ENCODE data around the gene MIPOL1. TPM values are rescaled to one million over a fixed set of nuclear protein-coding genes. Genes with fewer than 3 reads are reported as not detected.
A peak's percentile ranks its signal among the peaks of the same experiment; 100 is the strongest.

MIPOL1 gene
- total RNA-seq, 1 experiment from 2014 or later: 10.6 TPM

- Histone ChIP-seq H3K4me1 (no peaks in the 10 kb centered on the region), H3K27me3 (no peaks in the 10 kb centered on the region), H3K36me3 (no peaks in the 10 kb centered on the region), H3K9me3 (replicated peaks) (no peaks in the 10 kb centered on the region), H3K27ac (no peak overlapping the region), H3K4me3 (no peak overlapping the region)
- no peak for DNase-seq
These were observed 395.0 kb downstream of the MIPOL1 start for GRCh38 chr14:37592482-37593408.

DNA sequence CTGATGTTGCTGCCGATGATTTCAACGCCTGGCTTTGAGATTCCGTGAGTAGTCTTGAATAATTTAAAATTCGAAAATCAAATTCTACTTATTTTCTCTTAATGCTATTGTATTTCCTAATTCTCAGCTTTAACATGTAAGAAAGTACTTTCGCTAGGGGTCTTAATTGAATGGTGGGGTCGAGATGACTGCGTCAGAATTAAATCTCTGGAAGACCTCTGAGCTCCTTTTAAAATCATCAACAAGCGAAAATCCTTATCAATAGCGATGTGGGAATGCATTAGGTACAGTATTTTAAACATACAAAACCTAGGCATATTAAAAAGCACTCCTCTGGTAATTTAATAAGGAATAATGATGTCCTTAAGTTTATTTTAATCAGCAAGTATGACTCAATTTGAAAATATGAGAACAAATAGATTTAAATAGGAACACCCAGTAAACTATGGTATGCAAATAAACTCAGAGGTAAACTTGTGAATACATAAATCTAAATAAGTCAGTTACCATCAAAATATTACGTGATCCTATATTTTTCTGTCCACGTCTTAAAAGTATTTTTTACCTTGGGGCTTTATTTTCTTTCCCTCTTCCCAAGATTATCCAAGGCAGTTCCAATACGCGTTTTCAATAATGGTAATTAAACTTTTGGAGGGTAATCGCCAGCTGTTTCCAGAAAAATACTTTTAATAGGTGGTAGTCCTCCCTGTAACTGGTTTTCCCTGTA lies 395.9 kb downstream of the MIPOL1 start:
- Histone ChIP-seq H3K36me3 (no peaks in the 10 kb centered on the region), H3K27me3 (no peaks in the 10 kb centered on the region), H3K4me1 (no peaks in the 10 kb centered on the region), H3K4me3 (peak overlapping the region; percentile 62), H3K9me3 (replicated peaks) (no peaks in the 10 kb centered on the region), H3K27ac (no peak overlapping the region)
- DNase-seq: no peak

DNA sequence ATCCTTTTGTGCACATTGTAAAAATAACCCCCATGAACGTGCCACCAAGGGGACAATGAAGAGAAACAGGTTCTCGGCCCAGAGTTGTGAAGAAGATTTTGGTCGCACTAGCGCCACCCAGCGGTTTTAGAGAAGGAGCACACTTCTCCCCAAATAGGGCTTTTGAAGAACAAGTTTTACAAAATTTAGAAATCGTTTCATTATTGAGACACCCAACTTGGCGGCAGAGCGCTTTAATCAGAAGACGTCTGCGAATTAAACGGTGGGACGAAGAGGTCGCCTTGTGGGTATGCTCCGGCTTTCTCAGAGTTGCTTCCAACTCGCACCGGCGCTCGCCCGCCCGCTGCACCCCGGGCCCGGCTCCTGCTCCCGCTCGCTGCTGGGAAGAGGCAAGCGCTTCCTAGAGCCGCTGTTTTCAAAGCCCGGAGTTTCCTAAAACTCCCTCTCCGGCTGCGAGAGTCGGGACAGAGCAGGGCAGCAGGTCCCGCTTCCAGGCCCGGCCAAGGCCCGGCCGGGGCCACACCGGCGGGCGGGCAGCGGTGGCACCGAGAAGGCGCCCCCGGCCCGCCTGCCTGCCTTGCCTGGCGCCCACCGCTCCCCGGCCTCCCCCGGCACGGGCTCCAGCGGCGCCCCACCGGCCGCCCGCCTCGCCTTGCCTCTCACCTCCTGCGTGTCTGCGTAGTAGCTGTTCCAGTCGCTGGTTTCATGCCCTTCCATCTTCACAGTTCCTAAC lies 396.7 kb downstream of the MIPOL1 start:
- DNase-seq: peak; percentile 69 to 91
- peak overlapping the region; percentile 62 for H3K4me3 ChIP-seq
- H3K9me3 ChIP-seq (replicated peaks): no peaks in the 10 kb centered on the region
- no peaks in the 10 kb centered on the region for H3K4me1 ChIP-seq
- H3K27me3 ChIP-seq: no peaks in the 10 kb centered on the region
- no peaks in the 10 kb centered on the region for H3K36me3 ChIP-seq
- no peak overlapping the region for H3K27ac ChIP-seq

GRCh38 chr14:37594971-37595808 lies 397.5 kb downstream of the MIPOL1 start, which contains the start of the genes FOXA1 and TTC6:
FOXA1 (minus strand) TSS chr14:37595249; CDS start chr14:37594972, 277 bp downstream.
TTC6 (plus strand) TSS chr14:37595629; CDS start chr14:37622065, 26,436 bp downstream.
- Histone ChIP-seq H3K27me3 (no peaks in the 10 kb centered on the region), H3K4me1 (no peaks in the 10 kb centered on the region), H3K27ac (no peak within 1 kb of the TSS), H3K36me3 (no peaks in the 10 kb centered on the region), H3K4me3 (peak within 1 kb of the TSS; percentile 62), H3K9me3 (replicated peaks) (no peaks in the 10 kb centered on the region)
- DNase-seq: peak; percentile 48 to 62

DNA sequence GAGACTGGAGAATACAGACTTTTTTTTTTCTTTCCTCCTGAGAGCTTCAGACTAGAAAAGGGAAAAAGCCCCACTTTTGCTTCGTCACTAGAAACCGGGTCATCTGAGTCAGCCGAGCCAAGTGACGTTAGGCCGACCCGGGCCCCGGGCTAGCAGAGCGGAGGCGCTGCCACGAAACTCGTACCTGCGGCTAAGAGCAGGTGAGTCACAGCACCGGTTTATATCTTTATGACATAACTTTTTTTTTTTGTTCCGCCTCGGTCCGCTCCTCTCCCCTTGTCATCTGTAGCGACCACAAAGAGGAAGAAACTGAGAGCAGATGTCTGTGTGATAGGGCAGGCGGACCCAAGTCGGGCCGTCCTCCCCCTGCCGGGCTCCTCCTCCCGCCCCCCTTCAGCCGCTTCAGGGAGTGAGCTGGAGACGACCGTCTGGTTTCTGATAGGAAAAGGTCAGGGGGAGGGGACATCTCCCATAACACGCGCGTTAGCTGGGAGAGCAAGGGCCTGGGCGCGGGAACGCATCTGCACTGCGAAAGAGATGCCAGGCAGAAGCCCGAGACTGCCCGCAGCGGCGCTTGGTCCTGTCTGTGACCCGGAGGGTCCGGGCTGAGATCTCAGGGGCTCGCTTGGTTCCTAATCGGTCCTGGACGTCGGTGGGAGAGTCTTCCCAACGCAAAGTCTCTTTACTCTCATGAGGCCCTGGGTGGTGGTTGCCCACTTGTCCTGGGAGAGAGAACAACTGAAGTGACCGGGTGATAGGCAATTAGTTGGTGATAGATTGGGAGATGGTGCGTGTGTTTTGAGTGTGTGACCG lies 398.3 kb downstream of the MIPOL1 start:
- no peaks in the 10 kb centered on the region for H3K4me1 ChIP-seq
- no peaks in the 10 kb centered on the region for H3K27me3 ChIP-seq
- H3K27ac ChIP-seq: no peak overlapping the region
- H3K4me3 ChIP-seq: peak overlapping the region; percentile 62
- H3K36me3 ChIP-seq: no peaks in the 10 kb centered on the region
- H3K9me3 ChIP-seq (replicated peaks): no peaks in the 10 kb centered on the region
- peak in 1 of 2 experiments; percentile 33 for DNase-seq

DNA sequence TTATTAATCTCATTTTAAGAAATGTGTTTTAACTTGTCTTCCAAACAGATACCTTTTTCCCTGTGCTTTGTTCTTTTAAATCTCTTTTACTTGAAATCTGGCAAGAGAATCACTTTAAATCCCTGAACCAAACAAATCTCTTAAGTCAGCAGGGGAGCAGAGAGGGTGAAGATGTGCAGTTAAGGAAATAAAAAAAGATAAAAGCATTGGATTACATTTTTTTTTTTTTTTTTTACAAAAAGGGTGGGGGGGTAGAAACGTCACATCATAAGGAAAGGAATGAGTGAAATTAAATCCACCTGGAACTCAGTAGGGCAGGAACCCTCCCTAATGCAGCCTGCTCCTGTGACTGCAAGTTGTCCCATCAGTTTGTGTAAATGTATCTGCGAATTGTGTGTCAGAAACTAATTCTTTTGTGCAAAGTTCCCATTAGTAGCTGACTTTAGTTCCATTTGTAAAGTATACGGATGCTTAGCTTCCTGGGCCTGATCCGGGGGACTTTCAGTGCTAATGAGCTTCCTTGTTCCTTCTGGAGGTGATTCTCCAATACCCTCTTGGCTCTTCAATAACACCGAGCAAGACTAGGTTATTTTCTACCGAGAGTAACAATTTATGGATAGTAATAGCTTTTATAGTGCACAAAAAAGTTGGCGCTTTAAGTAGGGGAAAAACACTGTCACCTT lies 399.2 kb downstream of the MIPOL1 start:
- no peak overlapping the region for H3K4me3 ChIP-seq
- DNase-seq: no peak
- H3K4me1 ChIP-seq: no peaks in the 10 kb centered on the region
- H3K27ac ChIP-seq: no peak overlapping the region
- no peaks in the 10 kb centered on the region for H3K9me3 ChIP-seq (replicated peaks)
- H3K36me3 ChIP-seq: no peaks in the 10 kb centered on the region
- H3K27me3 ChIP-seq: no peaks in the 10 kb centered on the region

DNA sequence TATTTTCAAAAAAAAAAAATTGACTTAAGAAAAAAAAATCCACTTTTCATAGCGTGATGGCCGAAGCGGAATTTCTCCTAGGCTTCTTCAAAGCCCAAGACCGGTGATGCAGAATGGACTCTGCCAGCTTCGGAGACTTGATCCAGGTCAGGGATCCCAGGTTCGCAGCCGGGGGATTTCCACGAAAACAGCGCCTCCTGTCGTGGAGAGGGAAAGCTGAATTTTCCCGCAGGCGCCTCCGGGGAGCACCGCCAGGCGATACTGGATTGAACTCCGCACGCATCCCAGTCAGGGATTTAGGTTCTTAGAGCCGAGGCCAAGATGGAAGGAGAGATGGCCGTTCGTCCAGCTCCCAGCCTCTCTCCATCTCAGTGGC lies 399.8 kb downstream of the MIPOL1 start:
- Histone ChIP-seq H3K4me1 (no peaks in the 10 kb centered on the region), H3K4me3 (no peak overlapping the region), H3K36me3 (no peaks in the 10 kb centered on the region), H3K9me3 (replicated peaks) (no peaks in the 10 kb centered on the region), H3K27ac (no peak overlapping the region), H3K27me3 (no peaks in the 10 kb centered on the region)
- DNase-seq: no peak

GRCh38 chr14:37597914-37598746 lies 400.4 kb downstream of the MIPOL1 start:
- no peak overlapping the region for H3K27ac ChIP-seq
- no peak overlapping the region for H3K4me3 ChIP-seq
- H3K36me3 ChIP-seq: no peaks in the 10 kb centered on the region
- no peaks in the 10 kb centered on the region for H3K27me3 ChIP-seq
- no peaks in the 10 kb centered on the region for H3K9me3 ChIP-seq (replicated peaks)
- DNase-seq: no peak
- no peaks in the 10 kb centered on the region for H3K4me1 ChIP-seq

DNA sequence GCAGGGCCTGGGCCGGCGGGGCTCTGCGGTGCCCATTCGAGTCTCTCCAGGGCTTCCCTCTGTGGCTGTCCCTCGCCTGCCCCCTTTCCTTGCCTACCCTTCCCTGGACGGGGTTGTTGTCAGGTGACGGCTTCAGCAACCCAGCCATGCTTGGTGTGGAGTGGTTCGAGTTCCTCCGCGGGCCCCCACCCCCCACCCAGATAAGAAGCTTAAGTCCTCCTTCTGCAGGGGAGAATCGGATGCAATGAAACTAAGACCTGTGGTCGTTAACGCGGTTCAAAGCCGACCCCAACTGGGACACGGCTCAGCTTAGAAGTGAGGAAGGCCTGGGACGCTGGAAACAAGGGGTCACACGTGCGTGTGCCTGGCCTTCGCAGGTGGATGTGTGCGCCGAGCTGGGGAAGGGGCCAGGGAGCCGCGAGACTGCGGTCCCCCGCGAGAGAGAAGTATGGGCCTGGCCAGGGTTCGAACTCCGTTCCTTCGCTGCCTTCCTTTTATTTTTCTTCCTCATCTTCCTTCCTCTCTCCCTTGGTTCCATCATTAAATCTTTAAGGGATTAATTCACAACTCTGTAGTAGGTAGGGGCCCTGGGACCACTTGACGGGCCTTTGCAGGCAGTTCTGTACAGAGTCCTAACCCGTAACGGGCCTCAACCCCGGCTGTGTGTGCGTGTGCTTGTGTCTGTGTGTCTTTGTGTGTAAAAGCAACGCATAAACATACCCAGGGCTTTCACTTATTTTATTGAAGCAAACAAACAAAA lies 401.2 kb downstream of the MIPOL1 start:
- no peak overlapping the region for H3K27ac ChIP-seq
- H3K36me3 ChIP-seq: no peaks in the 10 kb centered on the region
- DNase-seq: no peak
- no peaks in the 10 kb centered on the region for H3K4me1 ChIP-seq
- H3K4me3 ChIP-seq: no peak overlapping the region
- no peaks in the 10 kb centered on the region for H3K9me3 ChIP-seq (replicated peaks)
- no peaks in the 10 kb centered on the region for H3K27me3 ChIP-seq

DNA sequence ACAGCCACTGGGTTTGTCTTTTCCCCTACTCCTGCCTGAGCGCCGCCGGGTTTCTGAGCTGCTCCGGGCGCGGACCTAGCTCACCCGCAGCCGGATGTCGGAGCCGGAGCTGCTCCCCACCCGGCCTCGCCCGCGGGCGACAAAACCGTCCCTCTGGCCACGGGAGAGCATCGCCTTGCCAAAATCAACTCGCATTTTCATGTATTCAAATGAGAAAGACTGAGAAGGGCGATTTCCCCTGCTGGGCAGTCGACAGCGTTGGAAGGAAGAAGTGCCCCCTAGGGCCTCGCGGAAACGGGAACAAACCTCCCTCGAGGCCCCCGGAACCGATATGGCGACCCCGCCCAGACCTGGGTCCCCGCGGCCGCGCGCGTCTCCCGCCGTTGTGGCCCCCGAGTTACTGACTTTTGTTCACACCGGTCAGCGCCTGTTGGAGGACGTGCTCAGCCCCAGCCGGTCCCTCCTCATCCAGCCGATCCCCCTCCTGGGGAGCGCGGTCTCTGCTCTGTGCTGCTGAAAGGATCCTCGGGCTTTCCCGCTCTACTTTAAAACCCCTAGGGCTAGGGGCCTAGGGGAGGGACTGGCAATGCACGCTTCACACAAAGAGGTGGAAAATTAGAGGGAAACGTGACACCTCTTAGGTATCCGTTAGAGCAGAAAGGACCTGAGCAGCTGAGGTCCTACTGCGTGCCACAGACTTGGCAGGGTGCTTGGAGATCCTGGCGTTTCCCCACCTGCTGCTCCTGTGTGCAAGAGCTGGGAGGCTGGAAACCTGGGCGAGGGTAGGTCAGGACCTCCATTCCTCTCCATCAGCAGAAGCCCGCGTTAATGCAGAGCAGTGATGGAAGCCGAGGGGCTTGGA lies 402.0 kb downstream of the MIPOL1 start:
- H3K27me3 ChIP-seq: no peaks in the 10 kb centered on the region
- H3K9me3 ChIP-seq (replicated peaks): no peaks in the 10 kb centered on the region
- H3K27ac ChIP-seq: no peak overlapping the region
- H3K4me1 ChIP-seq: no peaks in the 10 kb centered on the region
- no peaks in the 10 kb centered on the region for H3K36me3 ChIP-seq
- no peak overlapping the region for H3K4me3 ChIP-seq
- peak in 1 of 2 experiments; percentile 6 for DNase-seq

Measured in SJCRH30 (cell line).